ENCODE data around the gene KLHL8.
"Not testable (repeated sequence)": the region's sequence is repeated elsewhere in the genome, so short reads cannot be mapped to it uniquely, and the experiment has no call there.

KLHL8 gene

DNA sequence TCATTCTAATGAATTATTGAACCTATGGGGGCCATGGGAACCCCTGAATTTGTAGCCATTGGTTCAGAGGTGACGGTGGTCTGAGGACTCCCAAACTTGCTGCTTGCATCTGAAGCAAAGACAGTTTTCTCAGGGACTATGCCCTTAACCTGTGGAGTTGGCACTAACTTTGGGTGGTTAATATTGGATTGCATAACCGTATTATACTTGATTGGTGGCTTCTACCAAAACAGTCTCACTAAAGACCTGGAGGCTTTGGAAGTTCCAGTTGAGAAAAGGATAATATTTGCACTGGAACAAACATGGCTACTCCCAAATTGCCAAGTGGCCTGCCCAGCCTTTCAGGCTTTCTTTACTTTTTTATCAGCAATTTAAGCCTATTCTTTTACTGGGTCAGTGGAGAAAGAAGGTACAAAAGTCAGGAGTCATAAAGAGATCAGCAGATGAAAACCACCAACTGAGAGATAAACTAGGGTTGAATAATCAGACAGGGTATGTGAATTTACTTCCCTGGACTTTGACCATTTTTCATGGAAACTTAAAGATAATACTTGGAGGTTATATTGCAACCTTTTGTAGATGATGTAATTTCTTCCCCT, 7.9 kb upstream of the KLHL8 start:
- DNase-seq (ENCODE audit: low read depth, low spot score): no peak

DNA sequence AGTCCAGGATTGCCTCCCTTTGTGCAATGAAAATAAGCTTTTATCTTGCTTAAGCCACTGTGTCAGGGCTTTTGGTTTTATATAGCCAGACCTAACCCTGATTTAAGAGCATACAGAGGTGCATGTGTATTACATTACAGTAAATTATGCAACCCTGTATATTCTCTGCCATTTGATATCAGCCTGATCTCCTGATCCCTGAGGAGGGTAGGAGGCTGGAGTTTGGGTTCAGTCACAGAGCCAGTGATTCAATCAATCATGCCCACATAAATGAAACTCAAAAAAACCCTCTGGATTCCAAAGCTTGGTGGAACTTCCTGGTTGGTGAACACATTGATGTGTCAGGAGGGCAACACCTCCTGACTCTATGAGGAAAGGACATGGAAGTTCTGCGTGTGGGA, 7.3 kb upstream of the KLHL8 start:
- no peak for DNase-seq (ENCODE audit: low read depth, low spot score)

DNA sequence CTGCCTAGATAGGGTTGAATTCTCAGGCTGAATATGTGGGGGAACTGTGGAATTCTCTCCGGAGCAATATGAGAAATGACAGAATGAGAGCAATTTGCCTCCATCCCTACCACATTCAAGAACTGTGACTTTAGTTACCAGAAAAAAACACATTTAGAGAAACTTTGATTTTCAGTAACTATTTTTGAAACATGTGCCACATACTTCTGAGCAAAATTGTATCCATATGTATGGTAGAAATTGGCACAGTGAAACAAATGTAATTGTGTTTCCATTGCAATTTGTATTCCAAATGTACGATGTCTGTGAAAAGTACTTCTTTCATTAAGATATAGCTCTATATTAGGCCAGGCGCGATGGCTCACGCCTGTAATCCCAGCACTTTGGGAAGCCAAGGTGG, 5.5 kb upstream of the KLHL8 start:
- no peak for DNase-seq (ENCODE audit: low read depth, low spot score)

DNA sequence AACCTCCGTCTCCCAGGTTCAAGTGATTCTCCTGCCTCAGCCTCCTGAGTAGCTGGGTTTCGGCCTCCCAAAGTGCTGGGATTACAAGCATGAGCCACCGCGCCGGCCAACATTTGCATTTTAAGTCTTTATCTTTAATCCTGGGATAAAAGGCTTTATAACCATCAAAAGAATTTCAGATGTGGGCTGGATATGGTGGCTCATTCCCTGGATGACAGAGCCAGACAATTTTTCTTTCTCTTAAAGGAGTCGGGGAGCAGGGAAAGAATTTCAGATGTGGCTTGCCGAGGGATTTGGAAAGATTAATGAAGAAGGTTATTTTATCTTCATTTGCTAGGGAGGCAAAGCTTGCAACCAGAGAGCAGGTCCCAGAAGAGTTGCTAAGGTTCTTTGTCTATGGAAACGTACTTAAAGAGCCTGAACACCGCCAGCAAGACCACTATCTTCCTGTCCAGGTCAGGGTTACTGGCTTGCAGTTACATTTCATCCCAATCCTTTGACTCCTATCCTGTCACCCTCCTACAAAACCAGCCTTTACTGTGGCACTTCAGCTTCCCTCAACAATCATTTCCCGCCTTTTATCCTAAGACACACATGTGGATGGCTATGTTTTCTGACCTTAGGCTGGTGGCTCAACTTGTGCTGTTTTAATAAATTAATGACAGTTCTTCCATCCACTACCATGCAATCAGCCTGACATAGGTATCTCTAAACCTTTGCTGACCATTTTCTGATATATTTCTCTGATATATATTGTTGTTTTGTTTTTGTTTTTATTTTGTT, 3.9 kb upstream of the KLHL8 start:
- DNase-seq (ENCODE audit: low read depth, low spot score): peak; percentile 49

DNA sequence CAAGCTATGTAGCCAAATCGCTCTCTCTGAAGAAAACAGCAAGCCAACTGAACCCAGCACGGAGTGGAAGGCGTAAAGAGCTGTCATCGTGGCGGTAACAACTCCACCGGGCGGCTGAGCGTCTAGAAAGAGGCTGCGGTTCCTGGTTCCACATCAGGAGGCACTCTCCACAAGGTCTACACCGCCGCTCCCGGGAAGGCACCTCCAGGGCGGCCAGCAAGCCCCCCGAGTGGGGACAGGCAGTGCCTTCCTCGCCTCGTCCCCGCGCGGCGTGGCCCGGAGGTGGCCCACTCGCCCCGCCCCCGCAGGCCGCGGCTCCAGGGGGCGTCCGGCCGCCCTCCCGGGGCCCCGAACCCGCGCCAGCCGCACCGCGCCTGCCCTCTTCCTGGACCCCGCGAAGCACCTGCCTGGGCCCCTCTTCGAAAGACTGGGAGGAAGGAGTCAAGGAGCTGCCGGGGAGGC, 755 bp downstream of the KLHL8 start:
- DNase-seq (ENCODE audit: low read depth, low spot score): peak; percentile 69

DNA sequence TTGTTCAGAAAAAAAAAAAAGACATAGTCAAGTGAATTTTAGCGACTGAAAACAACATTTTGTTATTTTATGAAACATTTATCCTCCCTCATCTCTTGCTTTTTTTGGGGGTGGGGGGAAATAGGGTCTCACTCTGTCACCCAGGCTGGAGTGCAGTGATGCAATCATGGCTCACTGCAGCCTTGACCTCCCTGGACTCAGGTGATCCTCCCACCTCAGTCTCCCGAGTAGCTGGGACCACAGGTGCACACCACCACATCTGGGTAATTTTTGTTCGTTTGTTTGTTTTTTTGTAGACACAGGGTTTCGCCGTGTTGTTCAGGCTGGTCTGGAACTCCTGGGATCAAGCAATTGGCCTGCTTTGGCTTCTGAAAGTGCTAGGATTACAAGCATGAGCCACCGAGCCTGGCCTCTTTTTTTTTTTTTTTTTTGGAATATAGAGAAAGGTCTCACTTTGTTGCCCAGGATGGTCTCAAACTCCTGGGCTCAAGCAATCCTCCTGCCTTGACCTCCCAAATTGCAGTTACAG, 3.1 kb downstream of the KLHL8 start:
- not testable (repeated sequence) for DNase-seq (ENCODE audit: low read depth, low spot score)

DNA sequence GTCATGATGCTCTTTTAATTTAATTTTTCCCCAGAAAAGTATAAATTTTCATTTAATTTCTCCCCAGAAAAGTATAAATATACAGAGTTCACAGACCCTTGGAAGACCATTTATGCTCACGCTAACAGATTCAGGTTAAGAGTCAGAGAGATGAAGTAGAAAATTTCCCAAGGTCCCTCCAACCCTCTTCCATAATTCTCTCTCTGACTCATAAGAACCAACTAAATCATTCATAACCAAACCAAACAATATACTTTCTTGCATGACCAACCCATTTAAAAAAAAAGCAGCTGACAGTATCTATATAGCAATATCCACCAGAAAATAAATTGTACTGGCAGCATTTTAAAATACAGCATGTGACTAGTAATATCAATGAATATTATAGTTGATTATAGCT, 3.9 kb downstream of the KLHL8 start:
- no peak for DNase-seq (ENCODE audit: low read depth, low spot score)

DNA sequence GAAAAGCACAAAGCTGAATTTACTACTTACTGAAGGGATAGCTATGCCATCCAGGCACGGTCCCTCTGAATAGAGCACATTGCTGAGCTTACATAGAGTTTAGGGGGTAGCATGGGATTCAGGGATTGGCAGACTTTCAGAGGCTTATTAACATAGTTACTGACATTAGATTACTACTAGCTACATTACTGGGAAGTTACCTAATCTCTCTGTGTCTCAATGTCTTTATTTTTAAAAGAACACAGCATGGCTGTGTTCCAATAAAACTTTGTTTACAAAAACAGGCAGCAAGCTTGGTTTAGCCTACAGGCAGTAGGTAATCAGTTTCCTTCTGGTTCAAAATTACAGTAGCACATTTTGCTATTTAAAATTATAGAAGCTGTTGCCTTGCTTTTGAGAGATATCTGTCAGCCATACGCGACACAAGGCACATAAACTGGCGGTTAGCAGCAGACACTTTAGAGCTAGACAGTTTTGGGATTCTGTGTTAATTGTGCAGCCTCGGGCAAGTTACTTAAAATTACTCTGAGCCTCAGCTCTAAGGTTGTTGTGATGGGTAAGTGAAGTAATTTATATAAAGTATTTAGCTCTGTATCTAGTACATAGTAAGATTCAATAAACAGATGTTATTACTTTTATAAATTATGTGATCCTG, 6.9 kb downstream of the KLHL8 start:
- peak; percentile 57 for DNase-seq (ENCODE audit: low read depth, low spot score)

DNA sequence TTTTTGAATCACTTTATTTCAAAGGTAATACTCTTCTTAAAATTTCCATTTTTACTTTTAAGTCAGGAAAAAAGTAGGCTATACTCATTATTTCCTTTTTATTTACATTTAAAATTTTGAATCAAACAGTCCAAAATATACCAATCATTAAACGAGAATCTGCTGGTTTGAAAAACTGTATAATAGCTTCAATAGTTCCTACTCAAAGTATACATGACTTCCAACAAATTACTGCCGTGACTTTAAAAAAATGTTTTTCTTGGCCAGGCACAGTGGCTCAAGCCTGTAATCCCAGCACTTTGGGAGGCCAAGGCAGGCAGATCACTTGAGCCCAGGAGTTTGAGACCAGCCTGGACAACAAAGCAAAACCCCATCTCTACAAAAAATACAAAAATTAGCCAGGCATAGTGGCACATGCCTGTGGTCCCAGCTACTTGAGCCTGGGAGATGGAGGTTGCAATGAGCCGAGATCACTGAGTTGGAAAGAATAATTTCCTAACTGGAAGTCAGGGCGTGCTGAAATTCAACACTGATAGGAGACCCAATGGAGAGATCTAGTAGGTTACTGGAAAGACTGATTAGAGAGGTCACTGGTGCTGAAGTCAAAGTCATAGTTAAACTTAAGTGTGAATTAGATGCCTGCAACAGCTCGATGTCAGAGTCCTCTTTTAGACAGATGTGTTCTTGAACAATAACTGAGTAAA, 9.0 kb downstream of the KLHL8 start:
- DNase-seq (ENCODE audit: low read depth, low spot score): peak; percentile 62

DNA sequence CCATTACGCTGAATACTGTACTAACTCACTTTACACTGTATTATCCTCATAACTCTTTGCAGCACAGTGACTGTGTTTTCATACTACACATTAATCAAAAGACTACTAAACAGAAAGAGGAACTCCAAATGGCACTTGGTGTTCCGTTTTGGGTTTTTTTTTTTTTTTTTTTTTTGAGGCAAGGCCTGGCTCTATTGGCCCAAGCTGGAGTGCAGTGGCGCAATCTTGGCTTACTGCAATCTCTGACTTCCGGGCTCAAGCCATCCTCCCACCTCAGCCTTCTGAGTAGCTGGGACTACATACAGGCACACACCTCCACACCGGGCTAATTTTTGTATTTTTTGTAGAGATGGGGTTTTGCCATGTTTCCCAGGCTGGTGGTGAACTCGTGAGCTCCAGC, 10.7 kb downstream of the KLHL8 start:
- no peak for DNase-seq (ENCODE audit: low read depth, low spot score)

DNA sequence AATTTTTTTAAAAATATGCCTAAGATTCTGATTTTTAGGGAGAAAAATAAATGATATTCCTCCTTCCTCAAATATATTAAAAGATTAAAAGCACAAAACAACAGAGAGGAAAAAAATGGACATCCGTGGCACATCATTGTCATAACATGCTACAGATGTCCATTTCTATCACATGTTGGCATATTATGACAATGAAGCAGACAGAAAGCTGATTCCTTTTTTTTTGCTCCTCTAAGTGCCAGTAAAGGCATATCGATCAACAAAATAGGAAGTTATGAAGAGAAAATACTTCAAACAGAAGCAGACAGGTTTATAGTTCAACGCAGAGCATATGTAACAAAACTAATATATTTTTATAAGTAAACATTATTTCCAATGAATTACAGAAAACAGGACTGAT, 11.2 kb downstream of the KLHL8 start:
- DNase-seq (ENCODE audit: low read depth, low spot score): no peak

DNA sequence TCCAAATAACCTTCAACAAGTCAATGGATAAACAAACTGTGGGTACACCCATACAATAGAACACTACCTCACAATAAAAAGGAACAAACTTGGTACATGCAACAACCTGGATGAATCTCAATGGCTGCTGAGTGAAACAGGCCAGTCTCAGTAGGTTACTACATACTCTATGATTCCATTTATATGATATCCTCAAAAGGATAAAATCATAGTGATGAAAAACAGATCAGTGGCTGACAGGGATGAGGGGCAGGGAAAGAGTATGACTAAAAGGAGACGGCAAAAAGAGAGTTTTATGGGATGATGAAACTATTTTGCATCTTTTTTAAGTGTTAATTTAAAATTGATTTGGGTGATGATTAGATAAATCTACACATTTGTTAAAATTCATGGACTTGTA, 15.9 kb downstream of the KLHL8 start:
- DNase-seq (ENCODE audit: low read depth, low spot score): no peak

DNA sequence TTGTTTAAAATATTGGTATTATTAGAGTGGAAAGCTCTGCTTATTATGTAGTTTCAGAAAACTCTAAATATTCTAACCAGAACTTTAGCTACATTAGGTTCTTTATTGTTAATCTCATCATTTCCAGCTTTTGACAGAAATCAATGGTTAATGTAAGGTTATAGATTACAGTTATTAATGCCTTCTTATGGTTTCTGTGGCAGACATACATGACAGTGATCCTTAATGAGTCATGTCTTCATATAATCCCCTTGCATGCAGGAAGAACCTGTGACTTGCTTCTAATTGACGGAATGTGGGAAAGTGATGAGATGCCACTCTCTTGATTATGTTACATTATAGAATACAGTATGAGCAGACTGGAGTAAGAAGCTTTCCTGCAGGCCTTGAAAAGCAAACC, 23.5 kb downstream of the KLHL8 start:
- DNase-seq (ENCODE audit: low read depth, low spot score): no peak

DNA sequence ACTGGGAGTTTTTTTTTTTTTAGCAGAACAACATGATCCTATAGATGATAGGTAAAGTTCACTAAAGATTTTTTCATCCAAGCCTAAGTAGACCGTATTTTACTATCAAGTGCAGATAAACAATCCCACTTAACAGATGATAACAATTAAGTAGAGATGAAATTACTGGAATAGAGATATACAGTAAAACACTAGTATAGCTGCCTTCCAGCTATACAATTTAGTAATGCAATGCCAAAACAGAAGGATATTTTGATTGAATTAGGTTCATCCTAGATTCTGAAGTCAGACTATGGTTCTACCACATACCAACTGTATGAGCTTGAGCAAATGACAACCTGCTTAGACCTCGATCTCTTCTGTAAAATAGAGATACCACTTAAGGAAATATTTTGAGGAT, 24.3 kb downstream of the KLHL8 start:
- no peak for DNase-seq (ENCODE audit: low read depth, low spot score)

DNA sequence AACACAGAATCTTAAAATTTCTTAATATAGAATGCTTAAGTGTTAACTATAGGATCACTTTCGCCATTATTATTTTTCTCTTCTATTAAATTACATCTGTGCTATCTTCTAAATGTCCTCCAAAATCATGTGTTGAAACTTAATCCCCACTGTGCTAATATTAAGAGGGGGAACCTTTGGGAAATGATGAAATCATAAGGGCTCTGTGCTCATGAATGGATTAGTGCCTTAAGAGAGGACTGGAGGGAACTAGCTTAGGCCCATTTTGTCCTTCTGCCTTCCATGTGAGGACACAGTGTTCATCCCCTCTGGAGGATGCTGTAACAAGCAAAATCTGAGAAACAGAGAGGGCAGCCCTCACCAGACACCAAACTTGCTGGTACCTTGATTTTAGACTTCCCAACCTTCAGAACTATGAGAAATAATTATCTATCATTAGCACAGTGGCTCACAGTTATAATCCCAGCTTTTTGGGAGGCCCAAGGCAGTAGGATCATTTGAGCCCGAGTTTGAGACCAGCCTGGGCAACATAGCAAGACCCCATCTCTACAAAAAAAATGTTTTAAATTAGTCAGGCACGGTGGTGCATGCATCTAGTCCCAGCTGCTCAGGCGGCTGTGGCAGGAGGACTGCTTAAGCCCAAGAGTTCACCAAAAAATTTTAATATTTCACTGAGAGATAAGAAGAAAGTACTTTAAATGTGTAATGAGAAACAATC, 26.3 kb downstream of the KLHL8 start:
- no peak for DNase-seq (ENCODE audit: low read depth, low spot score)

DNA sequence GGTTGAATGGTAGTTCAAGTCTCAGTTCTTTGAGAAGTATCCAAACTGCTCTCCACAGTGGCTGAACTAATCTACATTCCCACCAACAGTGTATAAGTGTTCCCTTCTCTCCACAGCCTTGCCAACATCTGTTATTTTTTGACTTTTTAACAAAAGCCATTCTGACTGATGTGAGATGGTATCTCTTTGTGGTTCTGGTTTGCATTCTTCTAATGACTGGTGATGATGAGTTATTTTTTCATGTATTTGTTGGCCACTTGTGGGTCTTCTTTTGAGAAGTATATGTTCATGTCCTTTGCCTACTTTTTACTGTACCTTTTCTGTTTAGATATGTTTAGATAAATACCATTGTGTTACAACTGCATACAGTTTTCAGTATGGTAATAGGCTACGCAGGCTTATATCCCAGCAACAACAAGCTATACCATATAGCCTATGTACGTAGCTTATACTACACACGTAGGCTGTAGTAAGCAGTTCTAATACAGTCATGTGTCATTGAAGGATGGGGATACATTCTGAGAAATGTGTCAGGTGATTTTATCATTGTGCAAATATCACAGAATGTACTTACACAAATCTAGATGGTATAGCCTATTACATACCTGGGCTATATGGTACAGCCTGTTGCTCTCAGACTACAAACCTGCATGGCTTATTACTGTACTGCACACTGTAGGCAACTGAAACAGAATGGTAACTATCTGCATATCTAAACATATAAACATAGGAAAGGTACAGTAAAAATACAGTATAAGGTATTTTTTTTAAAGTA, 28.1 kb downstream of the KLHL8 start:
- peak; percentile 47 for DNase-seq (ENCODE audit: low read depth, low spot score)

DNA sequence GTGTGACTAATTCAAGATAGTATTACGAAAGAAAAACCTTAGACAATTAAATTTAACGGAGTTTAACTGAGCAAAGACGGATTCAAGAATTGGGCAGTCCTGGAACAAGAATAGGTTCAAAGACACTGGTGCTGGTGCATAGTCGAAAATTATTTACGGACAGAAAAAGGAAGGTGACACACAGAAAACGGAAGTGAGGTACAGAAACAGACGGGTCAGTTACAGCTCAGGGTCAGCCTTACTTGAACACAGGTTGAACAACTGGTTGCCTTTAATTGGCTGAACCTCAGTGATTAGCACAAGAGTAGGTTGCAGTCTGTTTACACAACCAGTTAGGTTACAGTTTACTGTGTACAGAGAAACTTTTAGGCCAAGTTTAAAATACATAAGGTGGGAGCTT, 31.5 kb downstream of the KLHL8 start:
- no peak for DNase-seq (ENCODE audit: low read depth, low spot score)

DNA sequence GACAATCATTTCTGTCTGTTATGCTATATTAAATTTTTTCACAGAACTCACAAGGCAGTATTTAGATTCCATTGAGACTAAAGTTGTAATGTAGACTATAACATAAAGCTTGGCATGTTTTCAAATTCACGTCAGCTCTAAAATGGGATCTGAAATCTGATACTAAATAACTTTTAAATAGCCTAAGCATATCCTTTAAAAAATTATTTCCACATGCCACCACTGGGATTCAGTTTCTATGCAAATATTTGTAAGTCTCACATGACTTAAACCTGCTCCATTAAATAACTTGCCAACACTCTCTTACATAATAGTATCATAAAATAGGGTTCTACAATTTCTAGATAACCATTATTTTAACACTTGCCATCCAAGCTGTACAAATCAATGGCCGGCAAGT, 32.4 kb downstream of the KLHL8 start:
- DNase-seq (ENCODE audit: low read depth, low spot score): no peak

DNA sequence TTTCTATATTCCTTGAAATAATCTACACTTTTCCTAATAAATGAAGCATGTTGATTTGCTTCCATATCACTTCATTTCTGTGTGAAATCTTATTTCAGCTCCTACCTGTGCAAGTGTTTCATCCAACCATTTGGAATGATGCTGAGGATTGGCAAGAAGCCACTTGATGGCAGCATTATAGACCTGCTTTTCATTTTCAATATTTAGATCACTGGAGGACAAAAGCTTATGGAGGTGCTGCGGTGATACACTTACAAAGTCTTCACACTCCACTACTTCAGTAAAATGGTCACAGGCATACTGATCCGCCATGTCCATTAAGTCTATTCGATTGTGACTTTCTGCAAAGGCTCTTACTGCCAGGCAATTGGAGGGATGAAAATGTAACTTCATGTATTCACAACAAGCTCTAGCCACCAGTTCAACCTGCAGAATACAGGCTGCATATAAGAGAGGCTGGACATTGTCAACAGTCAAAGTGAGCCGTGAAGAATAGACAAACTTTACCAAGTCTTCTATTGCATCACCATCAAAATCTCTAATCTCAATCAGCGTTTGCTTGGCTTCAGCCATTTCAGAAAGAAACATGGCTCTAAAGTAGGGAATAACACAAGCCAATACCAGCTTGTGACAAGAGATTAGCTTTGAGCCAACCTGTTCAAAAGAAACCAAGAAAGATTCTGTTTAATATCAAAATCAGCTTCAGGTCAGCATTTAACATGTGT, 35.1 kb downstream of the KLHL8 start:
- DNase-seq (ENCODE audit: low read depth, low spot score): no peak

DNA sequence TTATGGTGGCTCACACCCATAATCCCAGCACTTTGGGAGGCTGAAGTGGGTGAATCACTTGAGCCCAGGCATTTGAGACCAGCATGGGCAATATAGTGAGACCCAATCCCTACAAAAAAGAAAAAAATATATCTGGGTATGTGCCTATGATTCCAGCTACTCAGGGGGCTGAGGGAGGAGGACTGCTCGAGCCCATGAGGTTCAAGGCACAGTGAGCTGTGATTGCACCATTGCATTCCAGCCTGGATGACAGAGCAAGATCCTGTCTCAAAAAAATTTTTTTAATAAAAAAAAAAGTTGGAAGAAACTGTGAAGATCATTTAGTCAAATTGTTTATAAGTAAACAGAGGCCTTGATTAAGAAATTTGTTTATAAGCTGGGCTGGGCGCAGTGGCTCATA, 39.7 kb downstream of the KLHL8 start:
- DNase-seq (ENCODE audit: low read depth, low spot score): no peak

Data from astrocyte of the hippocampus (primary cell).